ENCODE data around the gene FBXO9.
A peak's percentile ranks its signal among the peaks of the same experiment; 100 is the strongest.
"Not testable (repeated sequence)": the region's sequence is repeated elsewhere in the genome, so short reads cannot be mapped to it uniquely, and the experiment has no call there.

FBXO9 gene

DNA sequence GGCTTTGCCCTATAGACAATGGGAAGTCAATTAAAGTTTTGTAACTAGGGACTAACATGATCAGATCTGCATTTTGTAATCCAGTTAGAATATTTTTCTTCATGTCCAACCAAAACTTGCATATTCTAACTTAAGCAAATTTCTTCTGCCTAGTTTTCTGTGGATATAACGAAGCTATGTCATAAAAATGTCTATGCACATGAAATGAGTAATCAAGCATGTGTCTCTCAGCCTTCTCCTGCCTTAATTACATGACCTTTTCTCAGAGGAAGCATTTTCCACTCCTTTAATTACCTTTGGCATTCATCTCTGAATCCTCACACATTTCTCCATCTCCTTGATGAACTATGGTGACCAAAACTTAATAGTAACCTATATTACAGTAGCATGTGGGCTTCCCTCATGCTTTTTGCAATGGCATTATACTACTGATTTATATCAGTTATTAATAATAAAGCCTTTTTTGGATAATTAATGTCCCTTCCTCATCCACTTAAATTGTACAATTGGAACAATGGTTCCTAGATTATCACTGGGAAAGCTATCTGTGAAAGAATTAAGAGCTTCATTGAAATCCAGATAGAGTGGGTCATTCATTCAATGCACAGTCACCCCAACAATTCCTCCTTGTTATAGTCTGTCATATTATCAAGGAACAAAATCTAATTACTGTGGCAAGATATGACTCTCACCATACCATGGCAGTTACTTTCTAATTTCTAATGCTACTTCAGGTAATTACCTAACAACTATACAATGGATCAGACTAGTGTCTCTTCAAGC, 19.1 kb upstream of the FBXO9 start:
- no peaks in the 10 kb centered on the region for H3K36me3 ChIP-seq (ENCODE audit: control insufficient read depth, insufficient read depth, low read length)
- TF ChIP-seq, protein P1, sequence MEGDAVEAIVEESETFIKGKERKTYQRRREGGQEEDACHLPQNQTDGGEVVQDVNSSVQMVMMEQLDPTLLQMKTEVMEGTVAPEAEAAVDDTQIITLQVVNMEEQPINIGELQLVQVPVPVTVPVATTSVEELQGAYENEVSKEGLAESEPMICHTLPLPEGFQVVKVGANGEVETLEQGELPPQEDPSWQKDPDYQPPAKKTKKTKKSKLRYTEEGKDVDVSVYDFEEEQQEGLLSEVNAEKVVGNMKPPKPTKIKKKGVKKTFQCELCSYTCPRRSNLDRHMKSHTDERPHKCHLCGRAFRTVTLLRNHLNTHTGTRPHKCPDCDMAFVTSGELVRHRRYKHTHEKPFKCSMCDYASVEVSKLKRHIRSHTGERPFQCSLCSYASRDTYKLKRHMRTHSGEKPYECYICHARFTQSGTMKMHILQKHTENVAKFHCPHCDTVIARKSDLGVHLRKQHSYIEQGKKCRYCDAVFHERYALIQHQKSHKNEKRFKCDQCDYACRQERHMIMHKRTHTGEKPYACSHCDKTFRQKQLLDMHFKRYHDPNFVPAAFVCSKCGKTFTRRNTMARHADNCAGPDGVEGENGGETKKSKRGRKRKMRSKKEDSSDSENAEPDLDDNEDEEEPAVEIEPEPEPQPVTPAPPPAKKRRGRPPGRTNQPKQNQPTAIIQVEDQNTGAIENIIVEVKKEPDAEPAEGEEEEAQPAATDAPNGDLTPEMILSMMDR (IDR thresholded peaks at IDR 0.05; ENCODE audit: insufficient read depth, low read length, poor library complexity, severe bottlenecking), result no peak
- H3K4me3 ChIP-seq (replicated peaks; ENCODE audit: low read depth, low read length), result no peak overlapping the region
- DNase-seq (ENCODE audit: extremely low read depth, insufficient read length), result no peak
- no peaks in the 10 kb centered on the region for H3K27me3 ChIP-seq (replicated peaks; ENCODE audit: control insufficient read depth, insufficient read depth, low read length)

DNA sequence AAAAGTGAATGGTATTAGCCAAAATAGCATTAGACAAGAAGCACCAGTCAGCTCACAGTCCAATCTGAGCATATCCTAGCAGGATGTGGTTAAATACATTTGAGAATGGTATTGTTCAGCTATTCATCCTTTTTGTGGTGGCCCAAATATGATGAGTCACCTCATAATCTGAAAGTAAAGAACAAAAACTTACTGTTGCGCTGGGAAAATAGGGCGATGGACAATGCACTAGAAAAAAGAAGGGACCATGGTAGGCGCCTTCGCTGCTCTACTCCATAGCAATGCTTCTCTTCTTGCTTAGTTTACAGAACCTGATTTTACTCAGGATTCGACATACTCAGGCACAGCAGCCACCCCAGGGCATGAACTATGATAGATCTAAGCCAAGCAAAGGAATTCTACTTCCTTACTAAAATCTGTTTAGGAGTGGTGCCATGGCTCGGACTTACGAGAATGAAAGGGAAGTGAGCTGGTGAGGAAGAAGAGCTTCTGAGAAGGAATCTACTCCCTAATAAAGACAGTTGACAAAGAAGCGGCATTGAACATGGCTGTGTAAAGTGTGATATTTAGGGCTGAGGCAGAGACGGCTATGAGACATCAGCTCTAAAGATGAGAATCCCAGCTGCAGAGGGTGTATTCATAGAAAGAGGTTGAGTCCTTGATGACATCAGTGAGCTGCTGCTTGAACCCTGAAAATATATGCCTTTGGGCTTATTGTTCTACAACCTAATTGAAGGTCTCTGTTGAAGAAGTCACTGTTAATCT, 16.6 kb upstream of the FBXO9 start:
- TF ChIP-seq, protein P1 (IDR thresholded peaks at IDR 0.05; ENCODE audit: insufficient read depth, low read length, poor library complexity, severe bottlenecking), result no peak
- peak; percentile 25 for DNase-seq (ENCODE audit: extremely low read depth, insufficient read length)
- Histone ChIP-seq H3K27me3 (replicated peaks; ENCODE audit: control insufficient read depth, insufficient read depth, low read length) (no peaks in the 10 kb centered on the region), H3K4me3 (replicated peaks; ENCODE audit: low read depth, low read length) (no peak overlapping the region), H3K36me3 (ENCODE audit: control insufficient read depth, insufficient read depth, low read length) (no peaks in the 10 kb centered on the region)

DNA sequence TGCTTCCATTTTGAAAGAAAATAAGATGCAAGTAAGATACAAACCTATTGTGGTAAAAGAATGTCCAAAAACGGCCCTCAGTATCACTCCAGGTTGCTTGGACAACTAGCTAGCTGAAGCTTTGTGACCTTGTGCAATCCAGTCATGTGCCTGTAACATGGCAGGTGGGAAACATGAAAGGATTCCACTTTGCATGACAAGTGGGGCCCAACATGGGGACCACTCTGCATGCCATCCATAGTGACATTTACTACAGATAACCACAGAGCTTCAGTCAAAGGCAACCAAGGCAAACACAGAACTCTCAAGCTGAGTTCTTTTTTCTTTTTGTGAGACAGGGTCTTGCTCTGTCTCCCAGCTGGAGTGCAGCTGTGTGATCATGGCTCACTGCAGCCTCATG, 15.8 kb upstream of the FBXO9 start:
- Histone ChIP-seq H3K27me3 (replicated peaks; ENCODE audit: control insufficient read depth, insufficient read depth, low read length) (no peaks in the 10 kb centered on the region), H3K36me3 (ENCODE audit: control insufficient read depth, insufficient read depth, low read length) (no peaks in the 10 kb centered on the region), H3K4me3 (replicated peaks; ENCODE audit: low read depth, low read length) (no peak overlapping the region)
- no peak for DNase-seq (ENCODE audit: extremely low read depth, insufficient read length)
- TF ChIP-seq, protein P1 (IDR thresholded peaks at IDR 0.05; ENCODE audit: insufficient read depth, low read length, poor library complexity, severe bottlenecking), result no peak

DNA sequence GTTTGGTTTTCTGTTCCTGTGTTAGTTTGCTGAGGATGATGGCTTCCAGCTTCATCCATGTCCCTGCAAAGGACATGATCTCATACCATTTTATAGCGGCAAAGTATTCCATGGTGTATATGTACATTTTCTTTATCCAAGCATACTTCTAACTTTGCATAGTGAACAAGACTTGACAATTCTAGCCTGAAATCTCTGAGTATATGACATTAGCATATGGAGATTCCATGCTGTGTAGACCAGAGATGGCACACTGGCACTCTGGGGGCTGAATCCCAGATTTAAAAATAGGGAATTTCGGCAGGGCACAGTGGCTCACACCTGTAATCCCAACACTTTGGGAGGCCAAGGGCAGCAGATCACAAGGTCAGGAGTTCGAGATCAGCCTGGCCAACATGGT, 13.1 kb upstream of the FBXO9 start:
- not testable (repeated sequence) for H3K36me3 ChIP-seq (ENCODE audit: control insufficient read depth, insufficient read depth, low read length); H3K27me3 ChIP-seq (replicated peaks; ENCODE audit: control insufficient read depth, insufficient read depth, low read length); H3K4me3 ChIP-seq (replicated peaks; ENCODE audit: low read depth, low read length); DNase-seq (ENCODE audit: extremely low read depth, insufficient read length)

DNA sequence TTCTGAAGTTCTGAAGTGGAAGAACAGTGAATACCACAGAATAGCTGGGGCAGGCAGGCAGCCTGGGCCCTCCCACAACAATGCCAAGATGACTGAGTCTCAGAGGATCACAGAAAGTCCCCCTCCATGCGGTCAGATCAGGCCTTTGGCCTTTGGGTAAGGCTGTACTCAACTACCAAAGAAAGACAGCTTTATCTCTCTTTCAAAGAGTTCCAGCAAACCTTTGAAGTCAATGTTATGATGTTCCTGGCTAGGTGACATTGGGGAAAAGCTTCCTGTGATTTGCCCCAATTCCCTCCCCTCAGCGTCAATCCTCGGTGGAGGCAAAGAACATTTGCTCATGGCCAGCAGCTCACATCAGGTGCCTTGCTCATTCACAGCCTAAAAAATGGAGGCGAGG, 10.7 kb upstream of the FBXO9 start:
- no peak for DNase-seq (ENCODE audit: extremely low read depth, insufficient read length)
- Histone ChIP-seq H3K4me3 (replicated peaks; ENCODE audit: low read depth, low read length) (no peak overlapping the region), H3K27me3 (replicated peaks; ENCODE audit: control insufficient read depth, insufficient read depth, low read length) (no peaks in the 10 kb centered on the region), H3K36me3 (ENCODE audit: control insufficient read depth, insufficient read depth, low read length) (no peaks in the 10 kb centered on the region)
- TF ChIP-seq, protein P1 (IDR thresholded peaks at IDR 0.05; ENCODE audit: insufficient read depth, low read length, poor library complexity, severe bottlenecking), result no peak

DNA sequence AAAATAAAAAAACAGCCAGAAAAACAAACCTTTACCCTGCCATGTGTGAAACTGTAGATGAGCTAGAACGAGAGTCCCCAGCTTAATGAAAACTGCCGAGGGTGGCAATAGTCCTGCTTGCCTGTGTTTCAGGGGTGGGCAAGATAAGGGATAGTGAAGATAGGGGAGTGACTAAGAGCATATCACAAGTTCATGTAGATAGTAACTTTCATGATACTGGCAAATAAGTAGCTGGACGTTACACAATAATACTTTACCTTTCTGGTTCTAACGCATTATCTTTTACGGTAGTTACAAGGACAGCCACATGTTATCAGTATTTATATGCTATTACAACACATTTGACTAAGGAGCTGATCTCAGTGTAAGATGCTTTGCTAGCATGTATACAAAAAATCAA, 9.3 kb upstream of the FBXO9 start:
- TF ChIP-seq, protein P1 (IDR thresholded peaks at IDR 0.05; ENCODE audit: insufficient read depth, low read length, poor library complexity, severe bottlenecking), result no peak
- no peaks in the 10 kb centered on the region for H3K36me3 ChIP-seq (ENCODE audit: control insufficient read depth, insufficient read depth, low read length)
- no peak for DNase-seq (ENCODE audit: extremely low read depth, insufficient read length)
- no peak overlapping the region for H3K4me3 ChIP-seq (replicated peaks; ENCODE audit: low read depth, low read length)
- no peaks in the 10 kb centered on the region for H3K27me3 ChIP-seq (replicated peaks; ENCODE audit: control insufficient read depth, insufficient read depth, low read length)
